GOT3 (cell line): ENCODE measurements around the gene SLC4A7.
"Not testable (repeated sequence)": the region's sequence is repeated elsewhere in the genome, so short reads cannot be mapped to it uniquely, and the experiment has no call there.

Source experiments
- DNase-seq: peaks from one replicate; lab custom pipeline; 2025; ENCODE audit warnings: mixed read lengths; lab: John Stamatoyannopoulos, UW

The SLC4A7 gene

GRCh38 chr3:27360113-27361078, 123.8 kb downstream of the SLC4A7 start:
- no peak for DNase-seq

GRCh38 chr3:27358372-27358771, 125.8 kb downstream of the SLC4A7 start:
- no peak for DNase-seq

GRCh38 chr3:27357665-27358258, 126.4 kb downstream of the SLC4A7 start:
- DNase-seq: no peak

GRCh38 chr3:27356976-27357375, 127.2 kb downstream of the SLC4A7 start:
- no peak for DNase-seq

- DNase-seq: no peak
Measured at GRCh38 chr3:27354588-27355203, 129.5 kb downstream of the SLC4A7 start.

GRCh38 chr3:27354161-27354560, 130.0 kb downstream of the SLC4A7 start:
- DNase-seq: no peak

GRCh38 chr3:27353221-27353620, 131.0 kb downstream of the SLC4A7 start:
- no peak for DNase-seq

GRCh38 chr3:27352047-27352446, 132.1 kb downstream of the SLC4A7 start:
- no peak for DNase-seq

- no peak for DNase-seq
Measured at GRCh38 chr3:27349832-27350231, 134.4 kb downstream of the SLC4A7 start.

GRCh38 chr3:27345959-27346865, 138.0 kb downstream of the SLC4A7 start:
- no peak for DNase-seq

GRCh38 chr3:27345493-27345892, 138.7 kb downstream of the SLC4A7 start:
- DNase-seq: no peak

GRCh38 chr3:27345045-27345444, 139.1 kb downstream of the SLC4A7 start:
- no peak for DNase-seq

- no peak for DNase-seq
Measured at GRCh38 chr3:27344192-27344591, 140.0 kb downstream of the SLC4A7 start.

GRCh38 chr3:27342267-27342666, 141.9 kb downstream of the SLC4A7 start:
- no peak for DNase-seq

GRCh38 chr3:27340534-27340933, 143.7 kb downstream of the SLC4A7 start:
- DNase-seq: no peak

- DNase-seq: no peak
Measured at GRCh38 chr3:27335571-27335970, 148.6 kb downstream of the SLC4A7 start.

- DNase-seq: no peak
Measured at GRCh38 chr3:27333843-27334242, 150.3 kb downstream of the SLC4A7 start.

- DNase-seq: not testable (repeated sequence)
Measured at GRCh38 chr3:27328982-27329762, 155.0 kb downstream of the SLC4A7 start.

- DNase-seq: no peak
Measured at GRCh38 chr3:27326629-27327545, 157.3 kb downstream of the SLC4A7 start.

GRCh38 chr3:27326202-27326601, 158.0 kb downstream of the SLC4A7 start:
- DNase-seq: no peak
